ENCODE data around the gene TBRG1.

Gene TBRG1

DNA sequence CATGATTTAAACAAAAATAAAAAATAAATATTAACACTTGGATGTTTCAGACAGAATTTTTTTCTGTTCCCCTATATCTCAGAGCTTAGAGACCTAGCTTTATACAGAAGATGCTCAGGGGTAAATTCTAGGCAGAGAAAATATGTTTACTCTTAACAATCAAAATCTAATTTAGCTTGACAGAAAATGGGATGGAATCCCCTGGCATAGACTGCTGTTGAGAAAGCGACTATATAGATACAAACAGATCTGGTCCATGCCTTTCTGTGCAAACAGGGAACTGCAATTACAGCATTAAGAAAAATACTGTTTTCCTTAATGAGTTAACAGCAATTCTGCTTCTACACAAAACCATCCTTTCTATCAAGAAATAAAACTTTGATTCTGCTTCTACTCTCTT, 36.3 kb downstream of the TBRG1 start:
- DNase-seq (ENCODE audit: low read depth in 2 of 2) = no peak

DNA sequence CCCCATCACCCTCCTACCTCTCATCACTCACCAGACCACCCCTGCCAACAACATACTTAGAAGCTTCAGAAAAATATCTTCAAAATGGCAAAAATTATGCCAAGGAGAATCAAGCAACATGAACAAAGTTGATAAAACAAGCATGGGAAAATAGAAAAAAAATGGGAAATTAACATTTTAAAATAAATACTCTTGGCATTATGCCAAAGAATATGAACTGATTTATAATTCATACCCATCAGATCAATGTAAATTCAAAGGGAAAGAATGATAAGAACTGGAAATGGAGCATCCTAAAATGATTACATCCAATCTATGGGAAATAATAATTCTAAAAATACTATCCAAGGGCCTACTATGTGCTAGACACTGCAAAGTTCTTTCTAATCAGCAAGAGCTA, 38.9 kb downstream of the TBRG1 start:
- DNase-seq (ENCODE audit: low read depth in 2 of 2) = no peak

- DNase-seq (ENCODE audit: low read depth in 2 of 2) = no peak
Measured at GRCh38 chr11:124662106-124662505, 39.4 kb downstream of the TBRG1 start.

- no peak for DNase-seq (ENCODE audit: low read depth in 2 of 2)
Measured at GRCh38 chr11:124663861-124664260, 41.2 kb downstream of the TBRG1 start.

DNA sequence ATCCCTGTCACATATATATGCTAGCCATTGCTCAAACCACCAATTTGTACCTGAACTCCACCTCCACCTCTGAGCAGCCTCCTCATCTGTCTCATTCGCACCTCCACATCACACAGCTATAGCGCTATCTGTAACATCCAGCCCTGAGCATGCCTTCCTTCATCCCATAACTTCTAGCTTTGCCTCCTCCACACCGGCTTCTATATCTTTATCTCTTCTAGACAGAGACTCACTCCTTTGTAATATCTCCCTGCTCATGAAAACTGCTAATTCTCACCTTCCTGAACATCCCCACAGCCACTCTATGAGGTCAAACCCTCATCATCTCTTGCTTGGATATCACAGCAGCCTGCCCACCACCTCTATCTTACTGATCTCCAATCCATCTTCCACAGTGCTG, 44.9 kb downstream of the TBRG1 start:
- no peak for DNase-seq (ENCODE audit: low read depth in 2 of 2)

- no peak for DNase-seq (ENCODE audit: low read depth in 2 of 2)
Measured at GRCh38 chr11:124669193-124669592, 46.5 kb downstream of the TBRG1 start.

DNA sequence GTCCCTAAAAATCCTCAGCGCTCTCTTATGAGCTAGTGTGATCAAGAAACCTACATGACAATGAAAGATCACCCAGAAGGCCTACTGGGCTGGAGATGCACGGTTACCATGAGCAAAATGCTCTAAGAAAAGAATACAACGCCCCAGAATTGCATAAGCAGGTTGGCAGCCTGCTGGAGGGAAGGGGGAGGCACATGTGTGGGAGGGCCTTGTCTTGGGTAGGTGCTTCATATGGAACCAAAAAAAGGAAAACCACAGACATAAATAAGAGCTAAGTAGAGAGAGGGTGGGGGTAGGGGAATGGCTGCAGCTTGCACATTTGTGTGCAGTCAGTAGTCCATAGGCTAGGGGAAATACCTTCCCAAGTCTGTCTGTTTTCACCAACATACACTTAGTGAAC, 48.1 kb downstream of the TBRG1 start:
- DNase-seq (ENCODE audit: low read depth in 2 of 2) = peak in 1 of 2 donors; percentile 4

GRCh38 chr11:124672536-124673215, 50.0 kb downstream of the TBRG1 start:
- no peak for DNase-seq (ENCODE audit: low read depth in 2 of 2)

GRCh38 chr11:124673333-124674167, 50.9 kb downstream of the TBRG1 start, which contains the start of the genes SIAE and SPA17:
TSS of gene SIAE (minus strand) at chr11:124673739. CDS start at chr11:124673708, 31 bp downstream.
TSS of gene SPA17 (plus strand) at chr11:124673904. CDS start at chr11:124675265, 1,361 bp downstream.
- DNase-seq (ENCODE audit: low read depth in 2 of 2) = peak; percentile 63 to 72

- no peak for DNase-seq (ENCODE audit: low read depth in 2 of 2)
Measured at GRCh38 chr11:124674168-124674517, 51.5 kb downstream of the TBRG1 start.

DNA sequence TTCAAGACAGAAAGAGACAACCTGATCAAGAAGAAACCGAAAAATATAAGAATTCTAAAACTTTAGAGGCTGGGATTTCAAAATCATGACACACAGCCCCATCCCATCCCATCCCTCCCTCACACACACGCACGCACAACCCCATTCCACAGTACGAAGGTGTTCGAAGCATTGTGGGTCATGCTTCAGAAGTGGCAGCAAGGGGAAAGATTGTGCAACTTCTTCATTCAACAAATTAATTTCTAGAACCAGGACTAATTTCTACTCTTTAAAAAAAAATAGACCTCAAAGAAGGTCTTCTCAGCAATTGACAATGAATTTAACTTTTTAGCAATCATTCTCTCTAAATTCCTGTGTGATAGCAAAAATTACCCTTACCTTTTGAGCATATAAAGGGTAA, 51.9 kb downstream of the TBRG1 start:
- no peak for DNase-seq (ENCODE audit: low read depth in 2 of 2)

- DNase-seq (ENCODE audit: low read depth in 2 of 2) = no peak
Measured at GRCh38 chr11:124676386-124676785, 53.7 kb downstream of the TBRG1 start.

GRCh38 chr11:124678416-124678815, 55.8 kb downstream of the TBRG1 start:
- no peak for DNase-seq (ENCODE audit: low read depth in 2 of 2)

GRCh38 chr11:124681421-124681820, 58.8 kb downstream of the TBRG1 start:
- DNase-seq (ENCODE audit: low read depth in 2 of 2) = no peak

- DNase-seq (ENCODE audit: low read depth in 2 of 2) = no peak
Measured at GRCh38 chr11:124682443-124682842, 59.8 kb downstream of the TBRG1 start.

Measured in stimulated activated CD8-positive, alpha-beta memory T cell treated with anti-CD3 and anti-CD28 coated beads, Interleukin-7, amount 100 ng/mL, for 1 hour (primary cell).